CD14-positive monocyte (primary cell): Measurements from ENCODE around the gene PKD1L1. TPM values are rescaled to one million over a fixed set of nuclear protein-coding genes. Genes with fewer than 3 reads are reported as not detected.
A peak's percentile ranks its signal among the peaks of the same experiment; 100 is the strongest.

Experiments
- DNase-seq, 3 donors: peaks; one replicate each; pipeline ENCODE4 v3.0.0-alpha.2; 2011 to 2022
- H2AFZ ChIP-seq: 2 replicates; pipeline ENCODE4 v1.6.0; 2012; ENCODE audit warnings: mild to moderate bottlenecking, low read depth, low read length, inconsistent platforms; ENCODE audit not compliant: insufficient read depth, poor library complexity, severe bottlenecking
- H3K27ac ChIP-seq, 2 donors: 1 replicate in 1 of 2; 2 replicates in 1 of 2; pipeline ENCODE4 v1.5.1; 2012 to 2013; ENCODE audit warnings: low read length in 2 of 2, control low read depth in 1 of 2, inconsistent platforms in 1 of 2, low read depth in 1 of 2, mild to moderate bottlenecking in 1 of 2
- H3K27me3 ChIP-seq, 2 donors: one replicate each; pipeline versions ENCODE4 v1.6.0 to v1.6.1; 2011 to 2013; ENCODE audit warnings: low read length in 2 of 2; ENCODE audit not compliant: control insufficient read depth in 2 of 2, insufficient read depth in 2 of 2
- H3K36me3 ChIP-seq, 2 donors: replicated peaks in 1 of 2; 1 replicate in 1 of 2; 2 replicates in 1 of 2; pipeline versions ENCODE4 v1.5.1 to v1.6.1; 2012 to 2013; ENCODE audit warnings: low read length in 2 of 2, control low read depth in 1 of 2, inconsistent platforms in 1 of 2, mild to moderate bottlenecking in 1 of 2; ENCODE audit not compliant: insufficient read depth in 2 of 2, control insufficient read depth in 1 of 2
- H3K4me1 ChIP-seq, 2 donors: 1 replicate in 1 of 2; 2 replicates in 1 of 2; pipeline versions ENCODE4 v1.5.1 to v1.6.1; 2012 to 2013; ENCODE audit warnings: low read length in 2 of 2, control low read depth in 1 of 2, inconsistent platforms in 1 of 2, mild to moderate bottlenecking in 1 of 2, moderate library complexity in 1 of 2; ENCODE audit not compliant: insufficient read depth in 2 of 2, control insufficient read depth in 1 of 2
- H3K4me2 ChIP-seq: replicated peaks from 2 replicates; pipeline ENCODE3; 2012; ENCODE audit warnings: low read length, moderate library complexity, mild to moderate bottlenecking; ENCODE audit not compliant: poor library complexity, severe bottlenecking; ENCODE audit errors: extremely low read depth
- H3K4me3 ChIP-seq, 3 experiments: fragments of 200-600 bp in 1 of 3; sonication (generic) in 1 of 3; replicated peaks in 1 of 3; 1 replicate in 2 of 3; 2 replicates in 1 of 3; pipeline ENCODE4 v1.5.1; 2011 to 2013; ENCODE audit warnings: low read length in 3 of 3, mild to moderate bottlenecking in 3 of 3, control low read depth in 2 of 3, low read depth in 2 of 3, inconsistent platforms in 1 of 3, moderate library complexity in 1 of 3
- H3K79me2 ChIP-seq: 2 replicates; pipeline ENCODE4 v1.6.0; 2012; ENCODE audit warnings: mild to moderate bottlenecking, control low read depth, inconsistent platforms, low read length, moderate library complexity; ENCODE audit not compliant: insufficient read depth
- H3K9ac ChIP-seq: 2 replicates; pipeline ENCODE4 v1.6.0; 2017; ENCODE audit warnings: low read length, mild to moderate bottlenecking; ENCODE audit not compliant: insufficient read depth, poor library complexity, severe bottlenecking
- H3K9me3 ChIP-seq, 2 donors: replicated peaks in 1 of 2; 1 replicate in 1 of 2; 2 replicates in 1 of 2; pipeline versions ENCODE4 v1.5.1 to v1.6.1; 2012 to 2013; ENCODE audit warnings: low read length in 2 of 2, control low read depth in 1 of 2; ENCODE audit not compliant: control insufficient read depth in 1 of 2, insufficient read depth in 1 of 2
- H4K20me1 ChIP-seq: 2 replicates; pipeline ENCODE4 v1.6.0; 2012; ENCODE audit warnings: mild to moderate bottlenecking, low read length, control low read depth, moderate library complexity; ENCODE audit not compliant: insufficient read depth
- H3K27ac Mint-ChIP-seq, 7 donors: one replicate each; pipeline ENCODE4 v1.8.0; 2020; ENCODE audit warnings: mild to moderate bottlenecking in 7 of 7, mixed read lengths in 7 of 7, moderate library complexity in 6 of 7, inconsistent platforms in 2 of 7
- H3K27me3 Mint-ChIP-seq, 3 donors: one replicate each; pipeline ENCODE4 v1.8.0; 2021 to 2022; ENCODE audit warnings: low read depth in 3 of 3, mild to moderate bottlenecking in 3 of 3, mixed read lengths in 3 of 3, moderate library complexity in 3 of 3, inconsistent platforms in 1 of 3
- H3K36me3 Mint-ChIP-seq, 2 donors: one replicate each; pipeline ENCODE4 v1.8.0; 2020; ENCODE audit warnings: mixed read lengths in 2 of 2, inconsistent platforms in 1 of 2, mild to moderate bottlenecking in 1 of 2
- H3K4me1 Mint-ChIP-seq: one replicate; pipeline ENCODE4 v1.8.0; 2020; ENCODE audit warnings: mild to moderate bottlenecking, mixed read lengths
- H3K4me3 Mint-ChIP-seq, 2 donors: one replicate each; pipeline ENCODE4 v1.8.0; 2020; ENCODE audit warnings: mild to moderate bottlenecking in 2 of 2, mixed read lengths in 2 of 2, moderate library complexity in 1 of 2
- H3K9me3 Mint-ChIP-seq, 7 donors: one replicate each; pipeline ENCODE4 v1.8.0; 2020 to 2022; ENCODE audit warnings: mixed read lengths in 7 of 7, mild to moderate bottlenecking in 6 of 7, moderate library complexity in 6 of 7, inconsistent platforms in 2 of 7
- WGBS: methylation state at CpG from one replicate; pipeline ENCODE4 v1.1.5; 2013; ENCODE audit warnings: missing lambda C conversion rate; ENCODE audit not compliant: insufficient coverage; 5-methylcytosine and 5-hydroxymethylcytosine counted together
- intact Hi-C, 2 donors: fragments of 100-400 bp; cut with micrococcal nuclease; formaldehyde crosslinking; loops; one replicate each; pipeline versions ENCODE4 v1.15.0 to v1.15.1; 2023
- polyA plus RNA-seq, 3 donors: library from polyadenylated mRNA; depleted of rRNA in 1 of 3; unstranded in 2 of 3; stranded (reverse) in 1 of 3; fragments of 300-500 nt in 2 of 3; fragments of >200 nt in 1 of 3; fragmentation: Illumina TruSeq in 2 of 3; gene quantifications; 1 replicate in 2 of 3; 2 replicates in 1 of 3; pipeline ENCODE4 v1.2.3, GENCODE V29; 2012 to 2021
- TF ChIP-seq, protein P1 (sequence below): fragments of 200-600 bp; IDR thresholded peaks from one replicate; pipeline ENCODE4 v1.8.0; 2022; ENCODE audit warnings: antibody characterized with exemption, mild to moderate bottlenecking

The PKD1L1 gene
- polyA plus RNA-seq, 3 donors = 0.19 TPM; not detected in 2

DNA sequence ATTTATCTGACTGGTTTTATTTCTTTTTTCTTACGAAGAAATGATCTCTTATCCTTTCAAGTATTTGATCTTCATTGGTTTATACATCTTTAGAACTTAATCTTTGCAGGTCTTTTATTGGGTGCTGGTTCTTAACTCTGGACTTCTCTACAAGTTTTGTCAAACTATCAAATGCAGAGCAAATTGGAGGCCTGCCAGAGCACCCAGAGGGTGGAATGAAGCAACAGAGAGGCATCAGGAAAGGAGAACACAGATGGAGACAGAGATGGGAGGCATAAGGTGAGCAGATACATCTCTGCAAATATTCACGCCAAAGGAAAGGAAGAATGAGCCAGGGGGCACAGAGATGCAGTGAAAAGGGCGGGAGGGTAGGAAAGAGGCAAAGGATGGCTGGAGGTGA, 130.3 kb downstream of the PKD1L1 start:
- Histone ChIP-seq H3K4me2 (no peak overlapping the region), H3K79me2 (no peaks in the 10 kb centered on the region), H3K27ac (no peak overlapping the region), H3K4me1 (peaks cover 22 to 24% of the 10 kb centered on the region in 2 donors), H3K9me3 (no peaks in the 10 kb centered on the region), H3K4me3 (no peak overlapping the region), H3K27me3 (no peaks in the 10 kb centered on the region), H4K20me1 (no peaks in the 10 kb centered on the region), H3K36me3 (no peaks in the 10 kb centered on the region), H2AFZ (no peak overlapping the region), H3K9ac (no peak overlapping the region)
- Mint-ChIP-seq H3K9me3 (no peaks in the 10 kb centered on the region), H3K27ac (peak overlapping the region in 1 of 7 donors; percentile 5), H3K27me3 (peaks cover 0 to 2% (median 1%) of the 10 kb centered on the region in 3 donors), H3K4me1 (peaks cover 30% of the 10 kb centered on the region), H3K36me3 (no peaks in the 10 kb centered on the region), H3K4me3 (no peak overlapping the region)
- TF ChIP-seq, protein P1, sequence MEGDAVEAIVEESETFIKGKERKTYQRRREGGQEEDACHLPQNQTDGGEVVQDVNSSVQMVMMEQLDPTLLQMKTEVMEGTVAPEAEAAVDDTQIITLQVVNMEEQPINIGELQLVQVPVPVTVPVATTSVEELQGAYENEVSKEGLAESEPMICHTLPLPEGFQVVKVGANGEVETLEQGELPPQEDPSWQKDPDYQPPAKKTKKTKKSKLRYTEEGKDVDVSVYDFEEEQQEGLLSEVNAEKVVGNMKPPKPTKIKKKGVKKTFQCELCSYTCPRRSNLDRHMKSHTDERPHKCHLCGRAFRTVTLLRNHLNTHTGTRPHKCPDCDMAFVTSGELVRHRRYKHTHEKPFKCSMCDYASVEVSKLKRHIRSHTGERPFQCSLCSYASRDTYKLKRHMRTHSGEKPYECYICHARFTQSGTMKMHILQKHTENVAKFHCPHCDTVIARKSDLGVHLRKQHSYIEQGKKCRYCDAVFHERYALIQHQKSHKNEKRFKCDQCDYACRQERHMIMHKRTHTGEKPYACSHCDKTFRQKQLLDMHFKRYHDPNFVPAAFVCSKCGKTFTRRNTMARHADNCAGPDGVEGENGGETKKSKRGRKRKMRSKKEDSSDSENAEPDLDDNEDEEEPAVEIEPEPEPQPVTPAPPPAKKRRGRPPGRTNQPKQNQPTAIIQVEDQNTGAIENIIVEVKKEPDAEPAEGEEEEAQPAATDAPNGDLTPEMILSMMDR = no peak
- WGBS = 78% methylated on average over 1 of the region's 3 CpGs
- intact Hi-C loops = loop anchor here (2.0 to 10.0 kb wide), 4 partner anchors 376 to 551 kb away; no protein-coding TSS in a partner anchor
- DNase-seq = no peak

DNA sequence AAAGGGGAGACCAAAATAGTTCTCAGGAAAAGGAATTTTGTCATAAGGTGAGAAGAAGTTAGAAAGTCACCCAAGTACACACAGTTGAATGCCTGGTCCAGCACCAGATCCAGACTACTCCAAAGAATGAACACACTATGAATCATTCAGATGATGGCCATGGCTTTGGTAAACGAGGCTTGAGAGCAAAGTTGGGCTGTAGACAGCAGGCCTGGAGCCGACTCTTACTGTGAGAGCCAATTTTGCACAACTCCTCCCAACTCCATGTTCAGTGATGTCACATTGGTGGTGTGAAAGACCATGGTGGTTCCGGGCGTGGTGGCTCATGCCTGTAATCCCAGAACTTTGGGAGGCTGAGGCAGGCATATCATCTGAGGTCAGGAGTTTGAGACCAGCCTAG, 131.6 kb downstream of the PKD1L1 start:
- peaks cover 0 to 2% (median 1%) of the 10 kb centered on the region in 3 donors for H3K27me3 Mint-ChIP-seq
- no peak overlapping the region for H3K4me3 Mint-ChIP-seq
- H3K27ac Mint-ChIP-seq = no peak overlapping the region
- H3K4me1 Mint-ChIP-seq = peaks cover 43% of the 10 kb centered on the region
- TF ChIP-seq, protein P1 = no peak
- no peak overlapping the region for H3K9ac ChIP-seq
- H3K4me1 ChIP-seq = peaks cover 34 to 37% of the 10 kb centered on the region in 2 donors
- intact Hi-C loops = loop anchor here (5.0 to 10.0 kb wide), 3 partner anchors 374 to 549 kb away; no protein-coding TSS in a partner anchor
- no peak overlapping the region for H3K27ac ChIP-seq
- H3K36me3 ChIP-seq = no peaks in the 10 kb centered on the region
- H3K4me3 ChIP-seq = no peak overlapping the region
- no peaks in the 10 kb centered on the region for H3K36me3 Mint-ChIP-seq
- DNase-seq = no peak
- no peak overlapping the region for H3K4me2 ChIP-seq
- H3K9me3 ChIP-seq = no peaks in the 10 kb centered on the region
- H2AFZ ChIP-seq = no peak overlapping the region
- WGBS = no CpG with 5 or more reads among the region's 4 CpGs
- no peaks in the 10 kb centered on the region for H3K27me3 ChIP-seq
- no peaks in the 10 kb centered on the region for H4K20me1 ChIP-seq
- no peaks in the 10 kb centered on the region for H3K79me2 ChIP-seq
- no peaks in the 10 kb centered on the region for H3K9me3 Mint-ChIP-seq
